ENCODE measurements around the gene TRIM7. TPM values are rescaled to one million over a fixed set of nuclear protein-coding genes. Genes with fewer than 3 reads are reported as not detected.

TRIM7 gene
- total RNA-seq, 2 experiments from 2014 or later, result 1.9 TPM

GRCh38 chr5:181234455-181235306 is 29.7 kb upstream of the TRIM7 start:
- ChIA-PET CTCF (no interaction called here), POLR2A (interaction anchor here (0.5 to 3.3 kb wide), 5 partner anchors 9 to 28 kb away, joined by 3 to 33 read pairs (median 4); partner anchors contain the start of genes RACK1 and TRIM41)

GRCh38 chr5:181233801-181234454 is 28.9 kb upstream of the TRIM7 start:
- ChIA-PET POLR2A (interaction anchor here (1.8 kb wide), 1 partner anchor 10 kb away, joined by 7 read pairs; the partner anchor contains the start of gene RACK1), CTCF (no interaction called here)

DNA sequence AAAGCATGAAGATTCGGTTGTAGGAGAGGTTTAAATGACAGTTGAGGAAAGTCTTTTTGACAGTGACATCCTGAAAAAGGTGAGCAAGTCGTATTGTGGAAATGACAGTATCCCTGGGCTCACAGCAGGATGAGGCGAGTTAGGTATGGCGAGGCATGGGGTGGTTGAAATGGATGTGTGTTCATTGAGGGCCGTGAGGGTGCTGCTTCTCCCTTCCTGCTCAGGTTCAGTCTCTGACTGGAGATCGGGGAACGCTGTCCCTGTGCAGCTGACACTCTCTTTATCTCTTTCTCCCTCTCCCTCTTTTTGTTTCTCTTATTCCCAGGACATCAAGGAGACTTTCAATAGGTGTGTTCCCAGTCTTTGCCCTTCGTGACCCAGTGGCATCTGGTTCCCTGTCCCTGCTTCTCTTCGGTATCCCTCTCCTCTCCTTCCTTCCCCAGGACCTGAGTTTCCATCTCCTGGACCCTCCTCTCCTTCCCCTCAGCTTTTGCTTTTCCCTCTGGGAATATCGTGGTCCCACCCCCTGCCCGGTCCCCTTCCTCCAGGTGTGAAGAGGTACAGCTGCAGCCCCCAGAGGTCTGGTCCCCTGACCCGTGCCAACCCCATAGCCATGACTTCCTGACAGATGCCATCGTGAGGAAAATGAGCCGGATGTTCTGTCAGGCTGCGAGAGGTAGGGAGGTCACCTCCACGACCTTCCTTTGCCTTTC is 28.2 kb upstream of the TRIM7 start:
- POLR2A ChIA-PET, result no interaction called here

DNA sequence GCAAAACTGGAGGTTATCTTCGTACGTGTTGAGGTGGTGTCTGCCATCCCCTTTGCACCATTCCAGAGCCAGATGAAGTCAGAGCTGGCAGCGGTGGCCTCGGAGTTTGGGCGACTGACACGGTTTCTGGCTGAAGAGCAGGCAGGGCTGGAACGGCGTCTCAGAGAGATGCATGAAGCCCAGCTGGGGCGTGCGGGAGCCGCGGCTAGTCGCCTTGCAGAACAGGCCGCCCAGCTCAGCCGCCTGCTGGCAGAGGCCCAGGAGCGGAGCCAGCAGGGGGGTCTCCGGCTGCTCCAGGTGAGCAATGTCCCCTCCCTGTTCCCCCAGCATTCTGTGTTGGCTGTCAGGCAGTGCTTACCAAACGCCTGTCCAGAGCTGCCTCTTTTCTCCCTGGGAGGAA is 27.6 kb upstream of the TRIM7 start:
- POLR2A ChIA-PET, result no interaction called here
- CTCF ChIA-PET, result no interaction called here

More for the DNA sequence above, 28.2 kb upstream of the TRIM7 start:
- CTCF ChIA-PET, result no interaction called here

- ChIA-PET POLR2A (interaction anchor here (0.6 kb wide), 1 partner anchor 10 kb away, joined by 6 read pairs; no protein-coding TSS in a partner anchor), CTCF (no interaction called here)
Observed at GRCh38 chr5:181231432-181231831, 26.4 kb upstream of the TRIM7 start.

DNA sequence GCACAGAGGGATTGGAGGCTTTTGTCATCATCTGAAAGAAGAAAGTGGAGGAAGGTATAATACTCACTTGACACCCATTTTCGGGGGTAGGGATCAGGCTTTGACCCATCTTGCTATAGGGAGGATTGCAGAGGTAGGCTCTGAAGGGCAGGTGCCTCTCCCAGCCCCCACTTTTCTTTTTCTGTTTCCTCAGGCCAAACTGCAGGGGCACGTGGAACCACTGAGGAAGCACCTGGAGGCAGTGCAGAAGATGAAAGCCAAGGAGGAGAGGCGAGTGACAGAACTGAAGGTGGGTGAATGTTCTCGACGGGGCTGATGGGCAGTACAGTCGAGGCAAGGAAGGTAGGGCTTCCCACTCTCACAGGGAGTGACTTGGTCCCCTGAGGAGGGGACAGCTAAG is 25.6 kb upstream of the TRIM7 start:
- ChIA-PET CTCF (interaction anchor here (0.7 to 1.0 kb wide), 2 partner anchors 9 to 45 kb away, joined by 3 to 5 read pairs; no protein-coding TSS in a partner anchor), POLR2A (no interaction called here)

DNA sequence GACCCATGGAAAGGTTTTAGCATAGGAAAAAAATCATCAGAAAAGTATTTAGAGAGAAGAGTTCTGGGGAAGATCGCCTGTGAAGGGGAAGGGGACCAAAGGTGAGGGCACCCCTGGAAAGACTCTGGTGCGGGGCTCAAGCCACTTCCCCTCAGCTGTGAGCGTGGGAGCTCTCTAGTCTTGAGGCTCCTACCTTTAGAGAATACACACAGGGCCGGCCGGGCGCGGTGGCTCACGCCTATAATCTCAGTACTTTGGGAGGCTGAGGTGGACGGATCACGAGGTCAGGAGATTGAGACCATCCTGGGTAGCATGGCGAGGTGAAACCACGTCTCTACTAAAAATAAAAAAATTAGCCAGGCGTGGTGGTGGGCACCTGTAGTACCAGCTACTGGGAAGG is 25.0 kb upstream of the TRIM7 start:
- ChIA-PET POLR2A (interaction anchor here (0.5 kb wide), 1 partner anchor 53 kb away, joined by 11 read pairs; no protein-coding TSS in a partner anchor), CTCF (interaction anchor here (0.7 to 1.0 kb wide), 2 partner anchors 10 to 45 kb away, joined by 3 to 5 read pairs; no protein-coding TSS in a partner anchor)

DNA sequence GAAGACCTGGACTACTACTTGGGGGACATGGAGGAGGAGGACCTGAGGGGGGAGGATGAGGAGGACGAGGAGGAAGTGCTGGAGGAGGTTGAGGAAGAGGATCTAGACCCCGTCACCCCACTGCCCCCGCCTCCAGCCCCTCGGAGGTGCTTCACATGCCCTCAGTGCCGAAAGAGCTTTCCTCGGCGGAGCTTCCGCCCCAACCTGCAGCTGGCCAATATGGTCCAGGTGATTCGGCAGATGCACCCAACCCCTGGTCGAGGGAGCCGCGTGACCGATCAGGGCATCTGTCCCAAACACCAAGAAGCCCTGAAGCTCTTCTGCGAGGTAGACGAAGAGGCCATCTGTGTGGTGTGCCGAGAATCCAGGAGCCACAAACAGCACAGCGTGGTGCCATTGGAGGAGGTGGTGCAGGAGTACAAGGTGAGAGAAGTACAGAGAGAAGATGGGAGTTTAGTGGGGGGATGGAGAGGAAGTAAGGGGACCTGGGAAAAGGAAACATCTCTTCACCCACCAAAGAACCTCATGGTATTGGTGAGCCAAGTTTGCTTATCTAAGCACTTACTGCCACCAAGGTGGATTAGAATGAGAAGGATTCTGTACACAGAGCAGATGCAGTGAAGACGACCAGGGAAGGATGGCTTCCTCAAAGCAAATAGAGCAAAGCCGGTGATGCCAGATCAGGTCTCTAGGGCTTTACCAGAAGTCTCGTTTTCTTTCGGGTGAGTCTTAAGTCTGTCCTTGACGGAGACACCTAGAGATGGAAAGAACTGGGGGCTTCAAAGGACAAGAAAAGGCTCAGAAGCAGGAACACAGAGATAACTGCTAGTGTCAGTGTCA is 19.6 kb upstream of the TRIM7 start:
- ChIA-PET POLR2A (interaction anchor here (0.7 to 7.1 kb wide), 8 partner anchors 11 to 37 kb away, joined by 3 to 33 read pairs (median 4); partner anchors contain the start of gene RACK1), CTCF (interaction anchor here (0.8 kb wide), 1 partner anchor 36 kb away, joined by 3 read pairs; no protein-coding TSS in a partner anchor)

GRCh38 chr5:181223729-181224389 is 18.9 kb upstream of the TRIM7 start:
- POLR2A ChIA-PET, result interaction anchor here (0.6 to 7.1 kb wide), 8 partner anchors 12 to 393 kb away, joined by 3 to 33 read pairs (median 5); partner anchors contain the start of genes RACK1 and TRIM7
- CTCF ChIA-PET, result interaction anchor here (0.8 to 2.1 kb wide), 4 partner anchors 17 to 36 kb away, joined by 3 to 10 read pairs (median 5); no protein-coding TSS in a partner anchor

DNA sequence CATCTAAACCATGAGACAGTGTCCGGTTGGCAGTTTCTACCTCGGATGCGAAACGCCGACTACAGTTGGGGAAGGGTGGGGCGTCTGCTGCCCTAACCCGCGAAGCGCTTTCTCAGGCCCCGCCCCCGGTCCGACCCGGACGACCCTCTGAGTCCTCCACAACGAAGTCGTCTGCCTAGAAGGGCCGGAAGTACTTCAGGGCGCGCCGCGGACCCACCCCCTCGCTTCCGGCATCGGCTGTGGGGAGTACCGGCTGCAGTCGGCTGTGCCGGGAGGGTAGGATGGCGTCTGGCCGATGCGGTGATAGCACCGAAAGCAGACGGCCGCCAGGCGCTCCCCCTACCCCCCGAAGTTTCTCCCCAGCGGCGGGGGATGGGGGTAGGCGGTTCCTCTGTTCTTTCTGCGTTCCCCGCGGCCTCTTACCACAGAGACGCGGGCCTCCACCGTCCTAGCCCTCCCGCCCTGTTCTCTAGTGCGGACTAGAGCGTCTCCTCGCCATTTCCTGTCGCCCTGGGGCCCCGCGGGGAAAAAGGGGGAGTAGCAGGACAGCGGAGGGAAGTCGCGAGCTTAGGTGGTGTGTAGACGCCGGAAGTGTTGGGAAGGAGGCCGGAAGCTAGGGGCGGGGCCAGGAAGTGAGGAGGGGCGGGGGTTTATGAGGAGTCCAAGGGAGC is 18.2 kb upstream of the TRIM7 start, which contains the start of gene TRIM41:
TRIM41 (plus strand) TSS at position 224 of the 671 bp plus-strand sequence. CDS start 719 bp downstream, outside the sequence.
- POLR2A ChIA-PET, result interaction anchor here (0.6 to 7.1 kb wide), 7 partner anchors 13 to 392 kb away, joined by 3 to 33 read pairs (median 6); partner anchors contain the start of genes RACK1 and TRIM7
- CTCF ChIA-PET, result interaction anchor here (1.7 to 2.1 kb wide), 6 partner anchors 16 to 39 kb away, joined by 4 to 11 read pairs (median 8); partner anchors contain the start of gene TRIM7

GRCh38 chr5:181222630-181223057 is 17.6 kb upstream of the TRIM7 start:
- ChIA-PET CTCF (interaction anchor here (0.8 to 2.1 kb wide), 8 partner anchors 15 to 38 kb away, joined by 3 to 11 read pairs (median 5); partner anchors contain the start of gene TRIM7), POLR2A (interaction anchor here (0.6 to 7.1 kb wide), 5 partner anchors 13 to 33 kb away, joined by 3 to 33 read pairs (median 12); partner anchors contain the start of gene RACK1)

GRCh38 chr5:181221792-181222629 is 17.0 kb upstream of the TRIM7 start:
- CTCF ChIA-PET, result interaction anchor here (0.8 to 2.1 kb wide), 8 partner anchors 15 to 37 kb away, joined by 3 to 11 read pairs (median 5); partner anchors contain the start of gene TRIM7
- POLR2A ChIA-PET, result interaction anchor here (0.6 to 7.1 kb wide), 6 partner anchors 14 to 37 kb away, joined by 3 to 33 read pairs (median 9); partner anchors contain the start of gene RACK1

GRCh38 chr5:181221105-181221791 is 16.3 kb upstream of the TRIM7 start:
- ChIA-PET CTCF (interaction anchor here (1.0 to 2.1 kb wide), 5 partner anchors 13 to 37 kb away, joined by 4 to 11 read pairs (median 4); partner anchors contain the start of gene TRIM7), POLR2A (interaction anchor here (1.0 to 7.1 kb wide), 2 partner anchors 15 to 36 kb away, joined by 3 to 33 read pairs; no protein-coding TSS in a partner anchor)

GRCh38 chr5:181220178-181220515 is 15.2 kb upstream of the TRIM7 start:
- ChIA-PET POLR2A (no interaction called here), CTCF (interaction anchor here (0.6 to 1.0 kb wide), 2 partner anchors 12 to 45 kb away, joined by 3 to 4 read pairs; no protein-coding TSS in a partner anchor)
